Smooth muscle cell (in vitro differentiated cells): ENCODE measurements around the gene NMNAT2. TPM values are rescaled to one million over a fixed set of nuclear protein-coding genes. Genes with fewer than 3 reads are reported as not detected.
"Not testable (repeated sequence)": the region's sequence is repeated elsewhere in the genome, so short reads cannot be mapped to it uniquely, and the experiment has no call there.

Experiments
- DNase-seq: peaks from one replicate; lab custom pipeline; 2025; ENCODE audit not compliant: unreplicated experiment; lab: John Stamatoyannopoulos, UW
- H2AFZ ChIP-seq: fragments of 200-600 bp; sonication (generic); 2 replicates; pipeline ENCODE4 v1.6.0; 2016; ENCODE audit warnings: antibody characterized with exemption, low read depth, mild to moderate bottlenecking
- H3F3A ChIP-seq: fragments of 200-600 bp; sonication (generic); 2 replicates; pipeline ENCODE4 v1.6.0; 2017; ENCODE audit warnings: antibody characterized with exemption, low read depth
- H3K27ac ChIP-seq: fragments of 200-600 bp; sonication (generic); 2 replicates; pipeline ENCODE4 v1.5.1; 2016; ENCODE audit warnings: low read depth, mild to moderate bottlenecking
- H3K27me3 ChIP-seq: fragments of 200-600 bp; sonication (generic); 2 replicates; pipeline ENCODE4 v1.6.1; 2016; ENCODE audit warnings: low read depth, mild to moderate bottlenecking
- H3K36me3 ChIP-seq: fragments of 200-600 bp; sonication (generic); 2 replicates; pipeline ENCODE4 v1.5.1; 2016; ENCODE audit warnings: low read depth
- H3K4me1 ChIP-seq: fragments of 200-600 bp; sonication (generic); 2 replicates; pipeline ENCODE4 v1.5.1; 2016; ENCODE audit warnings: low read depth
- H3K4me2 ChIP-seq: fragments of 200-600 bp; sonication (generic); 2 replicates; pipeline ENCODE4 v1.6.0; 2016; ENCODE audit warnings: mild to moderate bottlenecking
- H3K4me3 ChIP-seq: fragments of 200-600 bp; sonication (generic); 2 replicates; pipeline ENCODE4 v1.5.1; 2016; ENCODE audit warnings: mild to moderate bottlenecking
- H3K79me2 ChIP-seq: fragments of 200-600 bp; sonication (generic); 2 replicates; pipeline ENCODE4 v1.6.0; 2016; ENCODE audit warnings: low read depth, mild to moderate bottlenecking
- H3K9ac ChIP-seq: fragments of 200-600 bp; sonication (generic); 2 replicates; pipeline ENCODE4 v1.6.0; 2016; ENCODE audit warnings: low read depth
- H3K9me3 ChIP-seq: fragments of 200-600 bp; sonication (generic); replicated peaks from 2 replicates; pipeline ENCODE4 v1.5.1; 2016; ENCODE audit warnings: low read depth
- H4K20me1 ChIP-seq: fragments of 200-600 bp; sonication (generic); 2 replicates; pipeline ENCODE4 v1.6.0; 2016; ENCODE audit warnings: low read depth
- WGBS: methylation state at CpG from one replicate; pipeline ENCODE4 v1.1.7; 2016; ENCODE audit warnings: low lambda C conversion rate; 5-methylcytosine and 5-hydroxymethylcytosine counted together
- polyA plus RNA-seq: library from polyadenylated mRNA; unstranded; fragments of >200 nt; fragmentation: Nextera tagmentation; extraction: Ambion mirVana; gene quantifications from 2 replicates; pipeline ENCODE4 v1.2.1, GENCODE V29; 2016
- total RNA-seq: library from RNA; depleted of rRNA; stranded (reverse); fragments of >200 nt; gene quantifications from 2 replicates; pipeline ENCODE4 v1.2.3, GENCODE V29; 2014
- TF ChIP-seq, protein P1 (sequence below): fragments of 200-600 bp; sonication (generic); IDR thresholded peaks from 2 replicates; pipeline ENCODE4 v1.5.1; 2017; ENCODE audit warnings: borderline replicate concordance, mild to moderate bottlenecking, antibody characterized with exemption; ENCODE audit not compliant: insufficient read depth, poor library complexity, severe bottlenecking

The NMNAT2 gene
- total and polyA plus RNA-seq, 2 experiments from 2014 or later, result 0.22 to 0.43 TPM

DNA sequence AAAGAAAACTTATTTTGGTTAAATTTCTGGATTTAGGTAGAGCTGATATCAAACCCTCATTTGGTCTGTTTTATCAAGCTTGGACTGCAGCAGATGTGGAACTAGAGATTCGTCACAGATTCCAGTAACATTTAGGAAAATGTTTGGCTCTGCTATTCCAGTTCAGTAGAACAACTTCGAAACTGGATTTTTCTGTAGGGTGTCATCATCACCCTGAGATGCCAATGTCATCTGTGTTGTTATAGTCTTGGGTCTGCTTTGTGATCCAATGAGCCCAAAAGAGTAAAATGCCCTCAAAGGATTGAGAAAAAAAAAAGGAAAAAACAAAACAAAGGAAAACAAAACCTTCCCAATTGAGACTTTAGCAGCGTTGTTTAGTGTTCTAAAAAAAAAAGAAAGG lies 176.7 kb downstream of the NMNAT2 start:
- 76% methylated on average over 3 of the region's 3 CpGs for WGBS
- Histone ChIP-seq H3K27me3 (no peaks in the 10 kb centered on the region), H3K9me3 (no peaks in the 10 kb centered on the region), H3F3A (no peaks in the 10 kb centered on the region), H3K79me2 (no peaks in the 10 kb centered on the region), H3K4me1 (peaks cover 4% of the 10 kb centered on the region), H3K9ac (no peak overlapping the region), H2AFZ (no peak overlapping the region), H4K20me1 (no peaks in the 10 kb centered on the region), H3K4me3 (no peak overlapping the region), H3K4me2 (no peak overlapping the region), H3K27ac (no peak overlapping the region), H3K36me3 (no peaks in the 10 kb centered on the region)
- no peak for DNase-seq
- TF ChIP-seq, protein P1, sequence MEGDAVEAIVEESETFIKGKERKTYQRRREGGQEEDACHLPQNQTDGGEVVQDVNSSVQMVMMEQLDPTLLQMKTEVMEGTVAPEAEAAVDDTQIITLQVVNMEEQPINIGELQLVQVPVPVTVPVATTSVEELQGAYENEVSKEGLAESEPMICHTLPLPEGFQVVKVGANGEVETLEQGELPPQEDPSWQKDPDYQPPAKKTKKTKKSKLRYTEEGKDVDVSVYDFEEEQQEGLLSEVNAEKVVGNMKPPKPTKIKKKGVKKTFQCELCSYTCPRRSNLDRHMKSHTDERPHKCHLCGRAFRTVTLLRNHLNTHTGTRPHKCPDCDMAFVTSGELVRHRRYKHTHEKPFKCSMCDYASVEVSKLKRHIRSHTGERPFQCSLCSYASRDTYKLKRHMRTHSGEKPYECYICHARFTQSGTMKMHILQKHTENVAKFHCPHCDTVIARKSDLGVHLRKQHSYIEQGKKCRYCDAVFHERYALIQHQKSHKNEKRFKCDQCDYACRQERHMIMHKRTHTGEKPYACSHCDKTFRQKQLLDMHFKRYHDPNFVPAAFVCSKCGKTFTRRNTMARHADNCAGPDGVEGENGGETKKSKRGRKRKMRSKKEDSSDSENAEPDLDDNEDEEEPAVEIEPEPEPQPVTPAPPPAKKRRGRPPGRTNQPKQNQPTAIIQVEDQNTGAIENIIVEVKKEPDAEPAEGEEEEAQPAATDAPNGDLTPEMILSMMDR, result no peak

DNA sequence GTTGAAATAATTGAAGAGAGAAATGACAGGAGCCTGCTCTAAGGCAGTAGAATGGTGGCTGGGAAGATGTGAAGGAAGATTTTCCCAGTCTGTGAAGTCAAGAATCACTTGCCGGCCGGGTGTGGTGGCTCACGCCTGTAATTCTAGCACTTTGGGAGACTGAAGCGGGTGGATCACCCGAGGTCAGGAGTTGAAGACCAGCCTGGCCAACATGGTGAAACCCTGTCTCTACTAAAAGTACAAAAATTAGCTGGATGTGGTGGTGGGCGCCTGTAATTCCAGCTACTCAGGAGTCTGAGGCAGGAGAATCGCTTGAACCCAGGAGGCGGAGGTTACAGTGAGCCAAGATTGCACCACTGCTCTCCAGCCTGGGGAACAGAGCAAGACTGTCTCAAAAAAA lies 177.3 kb downstream of the NMNAT2 start:
- H2AFZ ChIP-seq, H4K20me1 ChIP-seq, H3K36me3 ChIP-seq, H3K79me2 ChIP-seq, H3K9ac ChIP-seq, H3F3A ChIP-seq, H3K4me3 ChIP-seq, H3K27me3 ChIP-seq, H3K4me1 ChIP-seq, H3K9me3 ChIP-seq, H3K4me2 ChIP-seq, DNase-seq, H3K27ac ChIP-seq: not testable (repeated sequence)
- 94% methylated on average over 8 of the region's 8 CpGs for WGBS

- Histone ChIP-seq H3K27me3 (no peaks in the 10 kb centered on the region), H3K4me2 (no peak overlapping the region), H3K9ac (no peak overlapping the region), H3K36me3 (no peaks in the 10 kb centered on the region), H3K9me3 (no peaks in the 10 kb centered on the region), H3K4me3 (no peak overlapping the region), H3K27ac (no peak overlapping the region), H3F3A (peaks cover 6% of the 10 kb centered on the region), H4K20me1 (no peaks in the 10 kb centered on the region), H3K79me2 (no peaks in the 10 kb centered on the region), H2AFZ (no peak overlapping the region), H3K4me1 (peaks cover 10% of the 10 kb centered on the region)
- 96% methylated on average over 4 of the region's 4 CpGs for WGBS
- DNase-seq, result no peak
- TF ChIP-seq, protein P1, result no peak
Measured at GRCh38 chr1:183240526-183240825, 177.7 kb downstream of the NMNAT2 start.

DNA sequence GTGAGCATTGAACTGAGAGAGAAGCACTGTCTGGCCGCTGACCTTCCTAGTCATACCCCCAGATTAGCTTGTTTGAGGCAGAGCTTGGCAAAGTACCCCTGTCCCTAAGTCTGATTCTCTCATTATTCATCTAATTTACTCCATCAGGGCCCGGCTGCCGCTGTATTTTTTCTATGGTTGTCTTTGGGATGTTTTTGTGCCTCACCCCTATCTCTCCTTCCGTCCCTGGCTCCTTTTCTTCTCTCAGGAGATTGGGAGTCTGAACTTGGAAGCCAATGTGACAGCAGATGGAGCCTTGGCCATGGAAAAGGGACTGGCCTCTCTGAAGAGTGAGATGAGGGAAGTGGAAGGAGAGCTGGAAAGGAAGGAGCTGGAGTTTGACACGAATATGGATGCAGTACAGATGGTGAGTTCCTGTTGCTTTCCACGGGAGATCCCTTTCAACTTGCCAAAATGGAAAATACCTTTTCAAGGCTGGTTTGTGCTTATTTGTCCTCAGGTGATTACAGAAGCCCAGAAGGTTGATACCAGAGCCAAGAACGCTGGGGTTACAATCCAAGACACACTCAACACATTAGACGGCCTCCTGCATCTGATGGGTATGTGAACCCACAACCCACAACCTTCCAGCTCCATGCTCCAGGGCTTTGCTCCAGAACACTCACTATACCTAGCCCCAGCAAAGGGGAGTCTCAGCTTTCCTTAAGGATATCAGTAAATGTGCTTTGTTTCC lies 178.2 kb downstream of the NMNAT2 start:
- H3K4me1 ChIP-seq, result peaks cover 14% of the 10 kb centered on the region

More for the DNA sequence above, 178.2 kb downstream of the NMNAT2 start:
- TF ChIP-seq, protein P1, result no peak
- H3K79me2 ChIP-seq, result no peaks in the 10 kb centered on the region
- no peaks in the 10 kb centered on the region for H3K9me3 ChIP-seq
- H3K27ac ChIP-seq, result no peak overlapping the region
- H4K20me1 ChIP-seq, result no peaks in the 10 kb centered on the region
- 95% methylated on average over 8 of the region's 8 CpGs for WGBS
- H3K4me3 ChIP-seq, result no peak overlapping the region
- H3F3A ChIP-seq, result peaks cover 11% of the 10 kb centered on the region
- H3K4me2 ChIP-seq, result no peak overlapping the region
- DNase-seq, result no peak
- H3K9ac ChIP-seq, result no peak overlapping the region
- H3K36me3 ChIP-seq, result no peaks in the 10 kb centered on the region
- no peak overlapping the region for H2AFZ ChIP-seq
- no peaks in the 10 kb centered on the region for H3K27me3 ChIP-seq
